ENCODE data around the gene TAS1R1.

GRCh38 chr1:6534248-6534822 lies 20.8 kb upstream of the TAS1R1 start:
- no peak for TF ChIP-seq SMC3 (conservative IDR thresholded peaks at IDR 0.05; ENCODE audit: poor library complexity)
- TF ChIP-seq CTCF (IDR thresholded peaks at IDR 0.05; ENCODE audit: poor library complexity, severe bottlenecking) = no peak
- TF ChIP-seq POLR2AphosphoS5 (IDR thresholded peaks at IDR 0.05) = no peak
- no peak for TF ChIP-seq EP300 (conservative IDR thresholded peaks at IDR 0.05; ENCODE audit: poor library complexity, severe bottlenecking)
- no peak for TF ChIP-seq EZH2 (IDR thresholded peaks at IDR 0.05; ENCODE audit: borderline replicate concordance, insufficient read depth, low read length, poor library complexity, severe bottlenecking)
- no peak for TF ChIP-seq MXI1 (conservative IDR thresholded peaks at IDR 0.05; ENCODE audit: poor library complexity, severe bottlenecking)
- TF ChIP-seq RAD21 (conservative IDR thresholded peaks at IDR 0.05) = no peak
- TF ChIP-seq REST (IDR thresholded peaks at IDR 0.05; ENCODE audit: borderline replicate concordance) = no peak
- no peak for TF ChIP-seq TAF1 (IDR thresholded peaks at IDR 0.05; ENCODE audit: low read depth)

All from neural cell (in vitro differentiated cells).